Vagina (tissue), 2 donors: ENCODE measurements around the gene ELP4. TPM values are rescaled to one million over a fixed set of nuclear protein-coding genes. Genes with fewer than 3 reads are reported as not detected.
"Not testable (repeated sequence)": the region's sequence is repeated elsewhere in the genome, so short reads cannot be mapped to it uniquely, and the experiment has no call there.

Experiments
- DNase-seq, 2 donors: peaks; one replicate each; pipeline ENCODE4 v3.0.0-alpha.2; 2017; ENCODE audit errors: extremely low spot score in 2 of 2
- H3K27ac ChIP-seq: fragments of 200-600 bp; sonication (generic); one replicate; pipeline ENCODE4 v1.5.1; 2019
- H3K27me3 ChIP-seq: fragments of 200-600 bp; sonication (generic); one replicate; pipeline ENCODE4 v1.5.1; 2019
- H3K36me3 ChIP-seq, 2 donors: fragments of 200-600 bp; sonication (generic); one replicate each; pipeline ENCODE4 v1.5.1; 2017 to 2019
- H3K4me1 ChIP-seq: fragments of 200-600 bp; sonication (generic); one replicate; pipeline ENCODE4 v1.5.1; 2019
- H3K4me3 ChIP-seq, 2 donors: fragments of 200-600 bp; sonication (generic); 1 replicate in 1 of 2; 2 replicates in 1 of 2; pipeline ENCODE4 v1.5.1; 2016 to 2019
- H3K9me3 ChIP-seq: fragments of 200-600 bp; sonication (generic); one replicate; pipeline ENCODE4 v1.5.1; 2019
- CTCF ChIP-seq, 3 experiments: fragments of 450-650 bp in 2 of 3; fragments of 200-600 bp in 1 of 3; sonication (generic) in 1 of 3; IDR thresholded peaks; one replicate each; pipeline ENCODE4 v1.5.1; 2017 to 2019; ENCODE audit warnings: antibody characterized with exemption in 3 of 3, mild to moderate bottlenecking in 2 of 3, moderate library complexity in 2 of 3
- POLR2A ChIP-seq, 2 donors: fragments of 450-650 bp; IDR thresholded peaks; one replicate each; pipeline ENCODE4 v1.6.1; 2017; ENCODE audit warnings: antibody characterized with exemption in 2 of 2, mild to moderate bottlenecking in 2 of 2, moderate library complexity in 2 of 2
- POLR2AphosphoS5 ChIP-seq, 2 donors: sonication (generic); formaldehyde crosslinking; IDR thresholded peaks; one replicate each; pipeline ENCODE4 v1.9.0; 2017; ENCODE audit warnings: antibody characterized with exemption in 2 of 2, mild to moderate bottlenecking in 2 of 2, low read depth in 1 of 2; ENCODE audit not compliant: insufficient read depth in 1 of 2
- intact Hi-C: fragments of 100-400 bp; cut with DNase I; formaldehyde crosslinking; loops from one replicate; pipeline ENCODE4 v1.15.1; 2023
- total RNA-seq: library from RNA; depleted of rRNA; stranded (reverse); fragments of >200 nt; gene quantifications from one replicate; pipeline ENCODE4 v1.2.3, GENCODE V29; 2016

ELP4 gene
- total RNA-seq, 1 donor from 2014 or later = 23.3 TPM

GRCh38 chr11:31492320-31492913, 17.1 kb upstream of the ELP4 start:
- Histone ChIP-seq H3K4me3 (no peak overlapping the region), H3K4me1 (no peaks in the 10 kb centered on the region), H3K9me3 (no peaks in the 10 kb centered on the region), H3K27me3 (no peaks in the 10 kb centered on the region), H3K27ac (no peak overlapping the region), H3K36me3 (no peaks in the 10 kb centered on the region)
- no peak for DNase-seq
- intact Hi-C loops = no loop called here
- TF ChIP-seq POLR2A (IDR thresholded peaks at IDR 0.05) = no peak
- no peak for TF ChIP-seq POLR2AphosphoS5 (IDR thresholded peaks at IDR 0.05; ENCODE audit: insufficient read depth in 1 of 2, low read depth in 1 of 2)
- TF ChIP-seq CTCF (IDR thresholded peaks at IDR 0.05) = no peak

- intact Hi-C loops = no loop called here
- Histone ChIP-seq H3K36me3 (no peaks in the 10 kb centered on the region), H3K4me3 (no peak overlapping the region), H3K9me3 (no peaks in the 10 kb centered on the region), H3K27me3 (no peaks in the 10 kb centered on the region), H3K4me1 (no peaks in the 10 kb centered on the region), H3K27ac (no peak overlapping the region)
- no peak for TF ChIP-seq CTCF (IDR thresholded peaks at IDR 0.05)
- TF ChIP-seq POLR2AphosphoS5 (IDR thresholded peaks at IDR 0.05; ENCODE audit: insufficient read depth in 1 of 2, low read depth in 1 of 2) = no peak
- TF ChIP-seq POLR2A (IDR thresholded peaks at IDR 0.05) = no peak
- DNase-seq = no peak
Observed at GRCh38 chr11:31493235-31493634, 16.3 kb upstream of the ELP4 start.

GRCh38 chr11:31493762-31494161, 15.8 kb upstream of the ELP4 start:
- intact Hi-C loops, H3K9me3 ChIP-seq, DNase-seq: not testable (repeated sequence)

GRCh38 chr11:31499576-31500178, 9.9 kb upstream of the ELP4 start:
- TF ChIP-seq POLR2AphosphoS5 (IDR thresholded peaks at IDR 0.05; ENCODE audit: insufficient read depth in 1 of 2, low read depth in 1 of 2) (no peak), CTCF (IDR thresholded peaks at IDR 0.05) (no peak), POLR2A (IDR thresholded peaks at IDR 0.05) (no peak)
- Histone ChIP-seq H3K9me3 (no peaks in the 10 kb centered on the region), H3K4me3 (no peak overlapping the region), H3K4me1 (no peaks in the 10 kb centered on the region), H3K27ac (no peak overlapping the region), H3K27me3 (no peaks in the 10 kb centered on the region), H3K36me3 (peaks cover 0 to 3% of the 10 kb centered on the region in 2 donors)
- no peak for DNase-seq
- intact Hi-C loops = no loop called here

More at GRCh38 chr11:31493762-31494161, 15.8 kb upstream of the ELP4 start:
- not testable (repeated sequence) for H3K27me3 ChIP-seq, H3K36me3 ChIP-seq, H3K4me1 ChIP-seq, H3K4me3 ChIP-seq, H3K27ac ChIP-seq

GRCh38 chr11:31500560-31500959, 9.0 kb upstream of the ELP4 start:
- intact Hi-C loops = no loop called here
- TF ChIP-seq CTCF (IDR thresholded peaks at IDR 0.05) (no peak), POLR2A (IDR thresholded peaks at IDR 0.05) (no peak), POLR2AphosphoS5 (IDR thresholded peaks at IDR 0.05; ENCODE audit: insufficient read depth in 1 of 2, low read depth in 1 of 2) (no peak)
- no peak for DNase-seq
- H3K27ac ChIP-seq = no peak overlapping the region
- H3K36me3 ChIP-seq = peaks cover 0 to 6% of the 10 kb centered on the region in 2 donors
- no peaks in the 10 kb centered on the region for H3K4me1 ChIP-seq
- no peak overlapping the region for H3K4me3 ChIP-seq
- no peaks in the 10 kb centered on the region for H3K9me3 ChIP-seq
- no peaks in the 10 kb centered on the region for H3K27me3 ChIP-seq
